Measurements from ENCODE around the gene ATP6V1G2.

The ATP6V1G2 gene

DNA sequence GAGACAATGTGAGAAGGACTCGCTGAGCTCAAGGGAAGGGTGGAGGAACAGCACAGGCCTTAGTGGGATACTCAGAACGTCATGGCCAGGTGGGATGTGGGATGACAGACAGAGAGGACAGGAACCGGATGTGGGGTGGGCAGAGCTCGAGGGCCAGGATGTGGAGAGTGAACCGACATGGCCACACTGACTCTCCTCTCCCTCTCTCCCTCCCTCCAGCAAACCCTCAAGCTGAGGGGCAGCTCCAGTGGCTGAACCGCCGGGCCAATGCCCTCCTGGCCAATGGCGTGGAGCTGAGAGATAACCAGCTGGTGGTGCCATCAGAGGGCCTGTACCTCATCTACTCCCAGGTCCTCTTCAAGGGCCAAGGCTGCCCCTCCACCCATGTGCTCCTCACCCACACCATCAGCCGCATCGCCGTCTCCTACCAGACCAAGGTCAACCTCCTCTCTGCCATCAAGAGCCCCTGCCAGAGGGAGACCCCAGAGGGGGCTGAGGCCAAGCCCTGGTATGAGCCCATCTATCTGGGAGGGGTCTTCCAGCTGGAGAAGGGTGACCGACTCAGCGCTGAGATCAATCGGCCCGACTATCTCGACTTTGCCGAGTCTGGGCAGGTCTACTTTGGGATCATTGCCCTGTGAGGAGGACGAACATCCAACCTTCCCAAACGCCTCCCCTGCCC lies 30.6 kb upstream of the ATP6V1G2 start:
- peak; percentile 46; the same call in 1 of the 2 replicates for TF ChIP-seq POLR2AphosphoS5 (IDR thresholded peaks at IDR 0.05; ENCODE audit: low read depth)
- no peak for TF ChIP-seq SPI1 (IDR thresholded peaks at IDR 0.05; ENCODE audit: borderline replicate concordance, low read depth)
- peak overlapping the region; percentile 79 for H3K4me3 ChIP-seq (replicated peaks; ENCODE audit: insufficient read depth, low read length)
- H3K27ac ChIP-seq (replicated peaks): no peak overlapping the region; the same call in 1 of the 2 replicates
- no peaks in the 10 kb centered on the region for H3K27me3 ChIP-seq (ENCODE audit: insufficient read depth, poor library complexity, severe bottlenecking)
- DNase-seq (ENCODE audit: low read depth in 1 of 2, low spot score in 1 of 2): peak in 1 of 2 experiments; percentile 81

DNA sequence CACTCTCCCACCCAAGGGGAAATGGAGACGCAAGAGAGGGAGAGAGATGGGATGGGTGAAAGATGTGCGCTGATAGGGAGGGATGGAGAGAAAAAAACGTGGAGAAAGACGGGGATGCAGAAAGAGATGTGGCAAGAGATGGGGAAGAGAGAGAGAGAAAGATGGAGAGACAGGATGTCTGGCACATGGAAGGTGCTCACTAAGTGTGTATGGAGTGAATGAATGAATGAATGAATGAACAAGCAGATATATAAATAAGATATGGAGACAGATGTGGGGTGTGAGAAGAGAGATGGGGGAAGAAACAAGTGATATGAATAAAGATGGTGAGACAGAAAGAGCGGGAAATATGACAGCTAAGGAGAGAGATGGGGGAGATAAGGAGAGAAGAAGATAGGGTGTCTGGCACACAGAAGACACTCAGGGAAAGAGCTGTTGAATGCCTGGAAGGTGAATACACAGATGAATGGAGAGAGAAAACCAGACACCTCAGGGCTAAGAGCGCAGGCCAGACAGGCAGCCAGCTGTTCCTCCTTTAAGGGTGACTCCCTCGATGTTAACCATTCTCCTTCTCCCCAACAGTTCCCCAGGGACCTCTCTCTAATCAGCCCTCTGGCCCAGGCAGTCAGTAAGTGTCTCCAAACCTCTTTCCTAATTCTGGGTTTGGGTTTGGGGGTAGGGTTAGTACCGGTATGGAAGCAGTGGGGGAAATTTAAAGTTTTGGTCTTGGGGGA lies 29.7 kb upstream of the ATP6V1G2 start:
- peak; percentile 44 to 72 for DNase-seq (ENCODE audit: low read depth in 1 of 2, low spot score in 1 of 2)

DNA sequence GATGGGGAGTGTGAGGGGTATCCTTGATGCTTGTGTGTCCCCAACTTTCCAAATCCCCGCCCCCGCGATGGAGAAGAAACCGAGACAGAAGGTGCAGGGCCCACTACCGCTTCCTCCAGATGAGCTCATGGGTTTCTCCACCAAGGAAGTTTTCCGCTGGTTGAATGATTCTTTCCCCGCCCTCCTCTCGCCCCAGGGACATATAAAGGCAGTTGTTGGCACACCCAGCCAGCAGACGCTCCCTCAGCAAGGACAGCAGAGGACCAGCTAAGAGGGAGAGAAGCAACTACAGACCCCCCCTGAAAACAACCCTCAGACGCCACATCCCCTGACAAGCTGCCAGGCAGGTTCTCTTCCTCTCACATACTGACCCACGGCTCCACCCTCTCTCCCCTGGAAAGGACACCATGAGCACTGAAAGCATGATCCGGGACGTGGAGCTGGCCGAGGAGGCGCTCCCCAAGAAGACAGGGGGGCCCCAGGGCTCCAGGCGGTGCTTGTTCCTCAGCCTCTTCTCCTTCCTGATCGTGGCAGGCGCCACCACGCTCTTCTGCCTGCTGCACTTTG lies 29.0 kb upstream of the ATP6V1G2 start, which contains the start of gene TNF:
Gene TNF (plus strand): TSS at position 231 of the 567 bp plus-strand sequence. CDS start 177 bp downstream, at position 408.
- H3K27ac ChIP-seq (replicated peaks): peak within 1 kb of the TSS; percentile 66
- no peak for TF ChIP-seq GABPA (IDR thresholded peaks at IDR 0.05; ENCODE audit: low read depth)
- TF ChIP-seq SPI1 (IDR thresholded peaks at IDR 0.05; ENCODE audit: borderline replicate concordance, low read depth): peak; percentile 22; the same call in 1 of the 2 replicates
- TF ChIP-seq, protein P1, sequence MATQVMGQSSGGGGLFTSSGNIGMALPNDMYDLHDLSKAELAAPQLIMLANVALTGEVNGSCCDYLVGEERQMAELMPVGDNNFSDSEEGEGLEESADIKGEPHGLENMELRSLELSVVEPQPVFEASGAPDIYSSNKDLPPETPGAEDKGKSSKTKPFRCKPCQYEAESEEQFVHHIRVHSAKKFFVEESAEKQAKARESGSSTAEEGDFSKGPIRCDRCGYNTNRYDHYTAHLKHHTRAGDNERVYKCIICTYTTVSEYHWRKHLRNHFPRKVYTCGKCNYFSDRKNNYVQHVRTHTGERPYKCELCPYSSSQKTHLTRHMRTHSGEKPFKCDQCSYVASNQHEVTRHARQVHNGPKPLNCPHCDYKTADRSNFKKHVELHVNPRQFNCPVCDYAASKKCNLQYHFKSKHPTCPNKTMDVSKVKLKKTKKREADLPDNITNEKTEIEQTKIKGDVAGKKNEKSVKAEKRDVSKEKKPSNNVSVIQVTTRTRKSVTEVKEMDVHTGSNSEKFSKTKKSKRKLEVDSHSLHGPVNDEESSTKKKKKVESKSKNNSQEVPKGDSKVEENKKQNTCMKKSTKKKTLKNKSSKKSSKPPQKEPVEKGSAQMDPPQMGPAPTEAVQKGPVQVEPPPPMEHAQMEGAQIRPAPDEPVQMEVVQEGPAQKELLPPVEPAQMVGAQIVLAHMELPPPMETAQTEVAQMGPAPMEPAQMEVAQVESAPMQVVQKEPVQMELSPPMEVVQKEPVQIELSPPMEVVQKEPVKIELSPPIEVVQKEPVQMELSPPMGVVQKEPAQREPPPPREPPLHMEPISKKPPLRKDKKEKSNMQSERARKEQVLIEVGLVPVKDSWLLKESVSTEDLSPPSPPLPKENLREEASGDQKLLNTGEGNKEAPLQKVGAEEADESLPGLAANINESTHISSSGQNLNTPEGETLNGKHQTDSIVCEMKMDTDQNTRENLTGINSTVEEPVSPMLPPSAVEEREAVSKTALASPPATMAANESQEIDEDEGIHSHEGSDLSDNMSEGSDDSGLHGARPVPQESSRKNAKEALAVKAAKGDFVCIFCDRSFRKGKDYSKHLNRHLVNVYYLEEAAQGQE (IDR thresholded peaks at IDR 0.05; ENCODE audit: insufficient replicate concordance, low read depth): peak; percentile 43
- TF ChIP-seq POLR2AphosphoS5 (IDR thresholded peaks at IDR 0.05; ENCODE audit: low read depth): peak; percentile 98
- TF ChIP-seq, protein P2, sequence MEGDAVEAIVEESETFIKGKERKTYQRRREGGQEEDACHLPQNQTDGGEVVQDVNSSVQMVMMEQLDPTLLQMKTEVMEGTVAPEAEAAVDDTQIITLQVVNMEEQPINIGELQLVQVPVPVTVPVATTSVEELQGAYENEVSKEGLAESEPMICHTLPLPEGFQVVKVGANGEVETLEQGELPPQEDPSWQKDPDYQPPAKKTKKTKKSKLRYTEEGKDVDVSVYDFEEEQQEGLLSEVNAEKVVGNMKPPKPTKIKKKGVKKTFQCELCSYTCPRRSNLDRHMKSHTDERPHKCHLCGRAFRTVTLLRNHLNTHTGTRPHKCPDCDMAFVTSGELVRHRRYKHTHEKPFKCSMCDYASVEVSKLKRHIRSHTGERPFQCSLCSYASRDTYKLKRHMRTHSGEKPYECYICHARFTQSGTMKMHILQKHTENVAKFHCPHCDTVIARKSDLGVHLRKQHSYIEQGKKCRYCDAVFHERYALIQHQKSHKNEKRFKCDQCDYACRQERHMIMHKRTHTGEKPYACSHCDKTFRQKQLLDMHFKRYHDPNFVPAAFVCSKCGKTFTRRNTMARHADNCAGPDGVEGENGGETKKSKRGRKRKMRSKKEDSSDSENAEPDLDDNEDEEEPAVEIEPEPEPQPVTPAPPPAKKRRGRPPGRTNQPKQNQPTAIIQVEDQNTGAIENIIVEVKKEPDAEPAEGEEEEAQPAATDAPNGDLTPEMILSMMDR (IDR thresholded peaks at IDR 0.05; ENCODE audit: insufficient read depth, low read length): no peak

More for the DNA sequence above, 29.7 kb upstream of the ATP6V1G2 start:
- TF ChIP-seq, protein P2 (IDR thresholded peaks at IDR 0.05; ENCODE audit: insufficient read depth, low read length): no peak
- TF ChIP-seq POLR2AphosphoS5 (IDR thresholded peaks at IDR 0.05; ENCODE audit: low read depth): no peak
- TF ChIP-seq, protein P1 (IDR thresholded peaks at IDR 0.05; ENCODE audit: insufficient replicate concordance, low read depth): no peak
- TF ChIP-seq SPI1 (IDR thresholded peaks at IDR 0.05; ENCODE audit: borderline replicate concordance, low read depth): no peak
- TF ChIP-seq GABPA (IDR thresholded peaks at IDR 0.05; ENCODE audit: low read depth): no peak
- Histone ChIP-seq H3K27me3 (ENCODE audit: insufficient read depth, poor library complexity, severe bottlenecking) (no peaks in the 10 kb centered on the region), H3K4me3 (replicated peaks; ENCODE audit: insufficient read depth, low read length) (peak overlapping the region; percentile 79), H3K27ac (replicated peaks) (peak overlapping the region; percentile 66)

More for the DNA sequence above, 29.0 kb upstream of the ATP6V1G2 start, which contains the start of gene TNF:
- no peaks in the 10 kb centered on the region for H3K27me3 ChIP-seq (ENCODE audit: insufficient read depth, poor library complexity, severe bottlenecking)
- DNase-seq (ENCODE audit: low read depth in 1 of 2, low spot score in 1 of 2): peak; percentile 91 to 98
- peak within 1 kb of the TSS; percentile 79 for H3K4me3 ChIP-seq (replicated peaks; ENCODE audit: insufficient read depth, low read length)
